Measurements from ENCODE around the gene CST9.
"Not testable (repeated sequence)": the region's sequence is repeated elsewhere in the genome, so short reads cannot be mapped to it uniquely, and the experiment has no call there.

The CST9 gene

DNA sequence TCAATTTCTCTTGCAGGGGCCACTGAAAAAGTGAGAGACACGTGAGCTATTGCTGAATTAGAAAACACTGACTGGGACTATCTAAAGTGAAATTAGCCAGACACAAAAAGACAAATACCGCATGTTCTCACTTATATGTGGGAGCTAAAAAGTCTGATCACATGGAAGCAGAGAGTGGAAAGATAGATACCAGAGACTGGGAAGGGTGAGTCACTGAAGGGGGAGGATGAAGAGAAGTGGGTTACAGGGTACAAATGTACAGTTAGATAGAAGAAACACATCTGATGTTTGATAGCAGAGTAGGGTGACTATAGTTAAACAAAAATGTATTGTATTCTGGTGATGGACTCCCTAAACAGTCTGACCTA lies 18.6 kb upstream of the CST9 start:
- in situ Hi-C loops (cut with MboI; ENCODE audit: low sequenced_read_pairs) = no loop called here

- in situ Hi-C loops (cut with MboI; ENCODE audit: low sequenced_read_pairs) = no loop called here
These were observed 18.1 kb upstream of the CST9 start for GRCh38 chr20:23623666-23624323.

DNA sequence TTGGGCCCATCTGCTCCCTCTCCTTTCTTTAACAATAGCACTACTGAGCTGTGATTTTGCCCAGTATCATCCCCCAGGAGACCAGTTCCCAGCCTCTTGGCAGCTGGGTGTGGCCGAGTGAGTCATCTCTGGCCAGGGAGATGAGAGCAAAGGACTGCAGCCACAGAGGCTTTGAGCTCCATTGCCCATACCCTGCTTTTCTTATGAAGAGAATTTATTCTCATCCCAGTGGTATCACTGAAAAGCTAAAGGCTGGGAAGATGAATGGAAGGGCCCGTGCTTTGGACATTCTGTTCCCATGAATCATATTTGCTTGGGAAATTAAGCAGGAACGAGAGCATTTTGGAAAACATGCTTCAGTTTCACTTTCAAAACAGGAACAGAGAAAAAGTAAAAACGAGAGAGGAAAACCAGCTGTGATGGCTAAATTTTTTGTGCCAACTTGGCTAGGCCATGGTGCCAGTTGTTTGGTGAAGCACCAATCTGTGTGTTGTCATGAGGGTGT lies 17.2 kb upstream of the CST9 start:
- in situ Hi-C loops (cut with MboI; ENCODE audit: low sequenced_read_pairs) = no loop called here

DNA sequence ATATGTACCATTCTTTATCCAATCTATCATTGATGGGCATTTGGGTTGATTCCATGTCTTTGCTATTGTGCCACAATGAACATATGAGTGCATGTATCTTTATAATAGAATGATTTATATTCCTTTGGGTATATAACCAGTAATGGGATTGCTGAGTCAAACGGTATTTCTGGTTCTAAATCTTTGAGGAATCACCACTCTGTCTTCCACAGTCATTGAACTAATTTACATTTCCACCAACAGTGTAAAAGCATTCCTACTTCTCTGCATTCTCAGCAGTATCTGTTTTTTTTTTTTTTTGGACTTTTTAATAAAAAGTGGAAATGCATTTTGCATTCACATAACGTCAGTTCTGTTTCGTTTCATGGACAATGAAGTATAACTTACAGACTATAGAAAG lies 16.7 kb upstream of the CST9 start:
- in situ Hi-C loops (cut with MboI; ENCODE audit: low sequenced_read_pairs) = not testable (repeated sequence)

DNA sequence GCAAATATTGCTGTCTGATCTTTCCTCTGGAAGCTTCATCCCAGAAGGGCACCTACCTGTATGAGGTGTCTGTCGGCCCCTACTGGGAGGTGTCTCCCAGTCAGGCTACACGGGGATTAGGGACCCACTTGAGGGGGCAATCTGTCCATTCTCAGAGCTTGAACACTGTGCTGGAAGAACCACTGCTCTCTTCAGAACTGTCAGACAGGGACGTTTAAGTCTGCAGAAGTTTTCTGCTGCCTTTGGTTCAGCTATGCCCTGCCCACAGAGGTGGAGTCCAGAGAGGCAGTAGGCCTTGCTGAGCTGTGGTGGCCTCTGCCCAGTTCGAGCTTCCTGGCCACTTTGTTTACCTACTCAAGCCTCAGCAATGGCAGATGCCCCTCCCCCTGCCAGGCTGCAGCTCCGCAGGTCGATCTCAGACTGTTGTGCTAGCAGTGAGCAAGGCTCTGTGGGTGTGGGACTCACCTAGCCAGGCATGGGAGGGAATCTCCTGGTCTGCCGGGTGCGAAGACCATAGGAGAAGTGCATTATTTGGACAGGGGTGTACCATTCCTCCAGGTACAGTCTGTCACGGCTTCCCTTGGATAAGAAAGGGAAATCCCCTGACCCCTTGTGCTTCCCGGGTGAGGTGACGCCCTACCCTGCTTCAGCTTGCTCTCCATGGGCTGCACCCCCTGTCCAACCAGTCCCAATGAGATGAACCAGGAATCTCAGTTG lies 15.1 kb upstream of the CST9 start:
- in situ Hi-C loops (cut with MboI; ENCODE audit: low sequenced_read_pairs) = not testable (repeated sequence)

DNA sequence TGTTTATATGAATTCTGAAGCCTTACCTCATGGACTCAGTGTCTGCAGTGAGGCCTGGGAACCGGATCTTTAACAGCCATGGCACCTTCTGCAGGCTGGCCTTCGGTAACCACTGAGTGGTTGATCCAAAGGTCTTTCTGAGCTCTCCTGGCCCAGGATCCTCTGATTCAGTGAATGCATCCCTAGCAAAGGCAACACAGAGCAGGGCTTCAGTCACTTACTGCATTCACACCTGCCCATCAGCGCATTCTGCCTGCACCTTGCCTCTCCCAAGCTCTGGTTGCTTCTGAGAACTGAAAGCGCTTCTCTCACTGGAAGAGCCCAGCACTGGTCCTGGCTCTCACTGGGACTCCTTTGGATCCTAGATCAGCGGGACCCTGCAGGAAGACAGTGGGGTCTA lies 8.4 kb upstream of the CST9 start:
- in situ Hi-C loops (cut with MboI; ENCODE audit: low sequenced_read_pairs) = no loop called here

DNA sequence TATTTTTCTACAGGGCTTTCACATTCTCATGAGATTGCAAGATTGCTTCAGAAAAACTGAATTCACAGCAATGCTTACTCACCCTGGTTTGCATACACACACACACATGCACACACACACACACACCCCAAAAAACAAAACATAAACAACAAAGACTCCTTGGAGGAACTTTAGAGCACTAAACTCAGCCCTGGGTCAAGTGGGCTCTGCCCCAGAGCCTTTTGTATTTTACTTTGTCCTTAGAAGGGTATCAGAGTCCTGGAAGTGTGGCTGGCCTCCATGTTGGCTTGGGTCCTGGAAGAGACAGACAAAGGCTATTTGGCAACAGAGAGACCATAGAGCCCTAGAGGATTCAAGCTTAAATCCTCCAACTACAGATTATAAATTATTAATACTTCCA lies 8.0 kb upstream of the CST9 start:
- in situ Hi-C loops (cut with MboI; ENCODE audit: low sequenced_read_pairs) = no loop called here

- in situ Hi-C loops (cut with MboI; ENCODE audit: low sequenced_read_pairs) = no loop called here
These were observed 6.7 kb upstream of the CST9 start for GRCh38 chr20:23612396-23612795.

- in situ Hi-C loops (cut with MboI; ENCODE audit: low sequenced_read_pairs) = no loop called here
These were observed 3.9 kb upstream of the CST9 start for GRCh38 chr20:23609486-23610109.

GRCh38 chr20:23608251-23608846 lies 2.6 kb upstream of the CST9 start:
- in situ Hi-C loops (cut with MboI; ENCODE audit: low sequenced_read_pairs) = no loop called here

DNA sequence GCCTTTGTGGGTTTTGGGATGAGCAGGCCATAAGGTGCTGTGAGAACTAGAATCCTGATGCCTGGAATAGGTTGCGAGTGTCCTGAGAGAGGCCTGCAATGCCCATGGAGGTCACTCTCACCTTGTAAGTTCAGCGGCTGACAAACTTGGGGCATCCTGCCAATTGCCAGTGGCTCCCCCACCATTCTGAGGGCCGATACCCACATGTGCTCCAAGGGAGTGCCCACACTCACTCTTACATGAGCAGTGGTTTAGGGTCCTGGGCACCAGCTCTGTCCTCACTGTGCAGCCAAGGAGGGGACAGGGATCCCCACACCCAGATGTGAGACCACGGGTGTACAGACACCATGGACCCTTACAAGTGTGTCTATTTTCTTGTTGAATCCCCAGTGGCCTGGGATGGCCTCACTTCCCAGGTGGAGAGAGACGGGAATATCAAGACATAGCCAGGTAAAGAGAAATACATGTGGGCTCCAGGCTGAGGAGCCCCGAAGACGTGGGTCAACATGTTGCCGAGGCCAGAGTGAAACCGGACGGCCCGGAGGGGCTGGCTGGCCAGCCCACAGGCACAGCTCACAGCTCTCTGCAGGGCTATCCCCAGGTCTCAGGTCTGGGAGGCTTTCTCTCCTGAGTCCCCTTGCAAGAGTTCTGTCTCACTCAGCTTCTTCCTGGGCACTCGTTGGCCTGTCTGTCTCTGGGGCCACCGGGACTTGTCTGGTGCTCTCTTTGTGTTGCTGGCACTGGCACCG lies 2.0 kb upstream of the CST9 start:
- in situ Hi-C loops (cut with MboI; ENCODE audit: low sequenced_read_pairs) = no loop called here

- in situ Hi-C loops (cut with MboI; ENCODE audit: low sequenced_read_pairs) = no loop called here
These were observed 934 bp upstream of the CST9 start for GRCh38 chr20:23606652-23607049.

GRCh38 chr20:23604306-23604705 lies 1.4 kb downstream of the CST9 start:
- in situ Hi-C loops (cut with MboI; ENCODE audit: low sequenced_read_pairs) = no loop called here

GRCh38 chr20:23603321-23603720 lies 2.4 kb downstream of the CST9 start:
- in situ Hi-C loops (cut with MboI; ENCODE audit: low sequenced_read_pairs) = no loop called here

GRCh38 chr20:23602699-23603098 lies 3.0 kb downstream of the CST9 start:
- in situ Hi-C loops (cut with MboI; ENCODE audit: low sequenced_read_pairs) = no loop called here

- in situ Hi-C loops (cut with MboI; ENCODE audit: low sequenced_read_pairs) = no loop called here
These were observed 3.5 kb downstream of the CST9 start for GRCh38 chr20:23602241-23602640.

- in situ Hi-C loops (cut with MboI; ENCODE audit: low sequenced_read_pairs) = no loop called here
These were observed 4.0 kb downstream of the CST9 start for GRCh38 chr20:23601715-23602114.

- in situ Hi-C loops (cut with MboI; ENCODE audit: low sequenced_read_pairs) = no loop called here
These were observed 7.2 kb downstream of the CST9 start for GRCh38 chr20:23598481-23598880.

GRCh38 chr20:23596579-23597250 lies 9.0 kb downstream of the CST9 start:
- in situ Hi-C loops (cut with MboI; ENCODE audit: low sequenced_read_pairs) = no loop called here

DNA sequence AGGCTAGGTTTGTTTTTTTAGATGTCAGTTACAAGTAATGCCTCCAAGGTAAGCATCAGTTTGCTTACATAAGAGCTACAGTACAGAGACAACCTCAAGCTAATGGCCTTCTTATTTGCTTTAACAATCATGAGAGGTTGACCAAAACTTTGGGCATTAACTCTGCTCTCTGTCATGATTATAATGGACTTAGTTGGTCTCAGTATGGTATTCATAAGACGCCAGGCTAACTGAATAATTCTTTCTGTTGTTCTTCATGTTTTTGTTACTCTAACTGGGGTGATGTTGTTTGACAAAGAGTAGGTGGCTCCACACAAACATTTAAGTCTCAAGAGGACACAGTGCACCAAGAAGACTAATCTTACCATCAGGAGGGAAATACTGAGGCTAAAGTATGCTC lies 9.8 kb downstream of the CST9 start:
- in situ Hi-C loops (cut with MboI; ENCODE audit: low sequenced_read_pairs) = no loop called here

Measured in hTERT RPE-1 (cell line).